ENCODE results near the gene FGFBP2.

Gene FGFBP2

GRCh38 chr4:15986907-15987306, 23.9 kb upstream of the FGFBP2 start:
- TF ChIP-seq, protein P1, sequence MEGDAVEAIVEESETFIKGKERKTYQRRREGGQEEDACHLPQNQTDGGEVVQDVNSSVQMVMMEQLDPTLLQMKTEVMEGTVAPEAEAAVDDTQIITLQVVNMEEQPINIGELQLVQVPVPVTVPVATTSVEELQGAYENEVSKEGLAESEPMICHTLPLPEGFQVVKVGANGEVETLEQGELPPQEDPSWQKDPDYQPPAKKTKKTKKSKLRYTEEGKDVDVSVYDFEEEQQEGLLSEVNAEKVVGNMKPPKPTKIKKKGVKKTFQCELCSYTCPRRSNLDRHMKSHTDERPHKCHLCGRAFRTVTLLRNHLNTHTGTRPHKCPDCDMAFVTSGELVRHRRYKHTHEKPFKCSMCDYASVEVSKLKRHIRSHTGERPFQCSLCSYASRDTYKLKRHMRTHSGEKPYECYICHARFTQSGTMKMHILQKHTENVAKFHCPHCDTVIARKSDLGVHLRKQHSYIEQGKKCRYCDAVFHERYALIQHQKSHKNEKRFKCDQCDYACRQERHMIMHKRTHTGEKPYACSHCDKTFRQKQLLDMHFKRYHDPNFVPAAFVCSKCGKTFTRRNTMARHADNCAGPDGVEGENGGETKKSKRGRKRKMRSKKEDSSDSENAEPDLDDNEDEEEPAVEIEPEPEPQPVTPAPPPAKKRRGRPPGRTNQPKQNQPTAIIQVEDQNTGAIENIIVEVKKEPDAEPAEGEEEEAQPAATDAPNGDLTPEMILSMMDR (IDR thresholded peaks at IDR 0.05; ENCODE audit: borderline replicate concordance, insufficient read depth, low read depth, low read length): no peak
- H3K4me3 ChIP-seq (ENCODE audit: low read depth, low read length): no peak overlapping the region

DNA sequence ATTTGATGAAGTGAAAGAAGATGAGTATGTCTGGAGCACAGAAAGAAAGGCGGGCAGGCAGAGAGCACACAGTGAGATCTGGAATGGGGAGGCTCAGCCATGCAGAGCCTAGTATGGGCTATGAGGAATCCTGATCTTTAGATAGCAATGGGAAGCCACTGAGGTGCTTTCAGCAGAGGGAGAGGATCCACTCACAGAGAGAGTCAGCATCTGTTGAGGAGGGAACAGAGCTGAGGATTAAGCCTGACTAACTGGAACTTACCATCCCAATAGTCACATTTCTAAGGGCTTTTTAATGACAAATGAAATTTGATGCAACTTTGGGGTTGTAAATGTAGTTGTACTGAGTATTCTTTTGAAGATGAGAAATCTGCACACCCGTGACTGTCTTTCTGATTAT, 20.6 kb upstream of the FGFBP2 start:
- TF ChIP-seq, protein P1 (IDR thresholded peaks at IDR 0.05; ENCODE audit: borderline replicate concordance, insufficient read depth, low read depth, low read length): no peak
- no peak overlapping the region for H3K4me3 ChIP-seq (ENCODE audit: low read depth, low read length)

DNA sequence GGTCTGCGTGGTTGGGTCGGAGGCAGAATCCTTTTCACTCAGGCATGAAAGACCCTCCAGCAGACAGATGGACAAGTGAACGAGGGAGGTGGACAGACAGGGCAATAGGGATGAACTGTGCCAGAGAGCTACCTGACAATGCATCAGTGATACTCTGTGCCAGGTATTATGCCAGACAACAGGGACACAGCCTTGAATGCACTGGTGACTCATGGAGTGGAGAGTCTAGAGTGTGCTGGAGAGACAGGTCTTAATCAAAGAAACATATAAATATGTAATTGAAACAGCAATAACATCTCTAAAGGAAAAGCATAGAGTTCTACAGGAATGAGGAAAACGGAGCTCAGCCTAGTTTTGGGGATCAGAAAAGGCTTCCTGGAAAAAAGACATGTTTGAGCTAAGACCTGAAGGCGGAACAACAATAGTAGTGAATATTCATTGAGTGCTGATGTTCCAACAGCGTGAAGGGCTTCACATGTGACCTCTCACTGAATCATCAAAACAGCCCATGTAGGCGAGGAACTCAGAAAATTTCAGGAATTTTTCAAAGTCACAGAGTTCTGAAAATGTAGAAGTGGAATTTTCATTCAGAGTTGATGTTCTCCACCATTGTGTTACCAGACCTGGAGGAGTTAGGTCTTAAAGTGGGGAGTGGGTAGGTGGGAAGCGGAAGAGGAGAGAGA, 20.0 kb upstream of the FGFBP2 start:
- no peak overlapping the region for H3K4me3 ChIP-seq (ENCODE audit: low read depth, low read length)
- TF ChIP-seq, protein P1 (IDR thresholded peaks at IDR 0.05; ENCODE audit: borderline replicate concordance, insufficient read depth, low read depth, low read length): no peak

DNA sequence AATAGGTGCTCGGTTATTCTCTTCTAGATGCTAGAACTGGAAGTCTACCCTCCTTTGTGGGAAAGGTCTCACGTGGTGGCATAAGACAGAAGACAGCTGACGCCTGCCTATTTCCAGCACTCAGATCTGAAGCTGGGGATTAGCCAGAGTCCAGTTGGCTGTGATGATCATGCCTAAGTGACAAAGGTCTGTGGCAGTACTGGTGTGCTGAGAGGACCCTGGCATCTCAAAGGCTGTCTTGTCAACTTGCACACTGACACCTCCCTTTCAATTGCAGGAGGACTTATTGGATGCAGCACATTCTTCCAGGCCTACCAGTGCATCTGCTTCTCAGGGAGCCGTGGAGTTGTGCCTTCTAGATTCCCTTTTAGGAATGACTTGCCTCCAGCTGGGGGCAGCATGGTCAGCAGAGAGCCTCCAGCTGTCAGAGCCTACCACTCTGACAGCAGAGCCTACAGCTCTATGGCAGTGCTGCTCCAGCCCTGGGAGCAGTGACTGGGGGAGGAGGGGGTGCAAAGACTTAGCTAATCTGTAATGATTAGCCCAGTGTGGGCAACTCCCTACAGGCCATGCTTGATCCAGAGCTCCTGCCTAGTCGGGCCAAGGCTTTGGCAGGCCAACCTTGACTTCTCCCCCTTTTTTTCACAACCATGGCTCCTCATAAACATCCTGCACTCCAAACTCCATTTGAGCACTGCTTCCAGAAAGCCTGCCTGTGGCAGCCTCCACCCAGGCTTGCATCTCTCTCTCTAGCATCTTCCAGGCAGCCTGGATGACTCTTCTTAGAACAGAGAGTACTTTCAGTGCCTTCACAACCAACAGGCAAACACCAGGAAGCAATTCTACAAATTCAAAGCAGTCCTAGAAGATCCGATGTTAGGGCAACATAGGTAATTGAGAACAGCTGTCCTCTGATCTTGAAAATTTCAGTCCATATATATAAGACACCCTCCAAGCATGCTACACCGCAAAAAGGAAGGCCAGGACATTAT, 13.8 kb upstream of the FGFBP2 start:
- no peak overlapping the region for H3K4me3 ChIP-seq (ENCODE audit: low read depth, low read length)
- TF ChIP-seq, protein P1 (IDR thresholded peaks at IDR 0.05; ENCODE audit: borderline replicate concordance, insufficient read depth, low read depth, low read length): no peak

GRCh38 chr4:15971068-15971801, 8.3 kb upstream of the FGFBP2 start:
- no peak overlapping the region for H3K4me3 ChIP-seq (ENCODE audit: low read depth, low read length)
- TF ChIP-seq, protein P1 (IDR thresholded peaks at IDR 0.05; ENCODE audit: borderline replicate concordance, insufficient read depth, low read depth, low read length): no peak

GRCh38 chr4:15968551-15969300, 5.8 kb upstream of the FGFBP2 start:
- TF ChIP-seq, protein P1 (IDR thresholded peaks at IDR 0.05; ENCODE audit: borderline replicate concordance, insufficient read depth, low read depth, low read length): no peak
- no peak overlapping the region for H3K4me3 ChIP-seq (ENCODE audit: low read depth, low read length)
